Choroid plexus epithelial cell (primary cell): Measurements from ENCODE around the gene INSR.

ENCODE experiments used
- DNase-seq: peaks from one replicate; pipeline ENCODE4 v3.0.0-alpha.2; 2010; ENCODE audit warnings: low read depth
- H3K4me3 ChIP-seq: 2 replicates; pipeline ENCODE4 v1.5.1; 2011; ENCODE audit warnings: low read depth, mild to moderate bottlenecking, control low read depth, low read length, moderate library complexity
- TF ChIP-seq, protein P1 (sequence below): conservative IDR thresholded peaks from 2 replicates; pipeline ENCODE4 v1.5.1; 2011; ENCODE audit warnings: low read depth, mild to moderate bottlenecking, control low read depth, inconsistent platforms, low read length, moderate library complexity

The INSR gene

GRCh38 chr19:7333198-7334118 is 39.2 kb upstream of the INSR start:
- DNase-seq = no peak
- H3K4me3 ChIP-seq = no peak overlapping the region
- TF ChIP-seq, protein P1, sequence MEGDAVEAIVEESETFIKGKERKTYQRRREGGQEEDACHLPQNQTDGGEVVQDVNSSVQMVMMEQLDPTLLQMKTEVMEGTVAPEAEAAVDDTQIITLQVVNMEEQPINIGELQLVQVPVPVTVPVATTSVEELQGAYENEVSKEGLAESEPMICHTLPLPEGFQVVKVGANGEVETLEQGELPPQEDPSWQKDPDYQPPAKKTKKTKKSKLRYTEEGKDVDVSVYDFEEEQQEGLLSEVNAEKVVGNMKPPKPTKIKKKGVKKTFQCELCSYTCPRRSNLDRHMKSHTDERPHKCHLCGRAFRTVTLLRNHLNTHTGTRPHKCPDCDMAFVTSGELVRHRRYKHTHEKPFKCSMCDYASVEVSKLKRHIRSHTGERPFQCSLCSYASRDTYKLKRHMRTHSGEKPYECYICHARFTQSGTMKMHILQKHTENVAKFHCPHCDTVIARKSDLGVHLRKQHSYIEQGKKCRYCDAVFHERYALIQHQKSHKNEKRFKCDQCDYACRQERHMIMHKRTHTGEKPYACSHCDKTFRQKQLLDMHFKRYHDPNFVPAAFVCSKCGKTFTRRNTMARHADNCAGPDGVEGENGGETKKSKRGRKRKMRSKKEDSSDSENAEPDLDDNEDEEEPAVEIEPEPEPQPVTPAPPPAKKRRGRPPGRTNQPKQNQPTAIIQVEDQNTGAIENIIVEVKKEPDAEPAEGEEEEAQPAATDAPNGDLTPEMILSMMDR = no peak

GRCh38 chr19:7331446-7331845 is 37.2 kb upstream of the INSR start:
- no peak for DNase-seq
- no peak overlapping the region for H3K4me3 ChIP-seq
- TF ChIP-seq, protein P1 = no peak

DNA sequence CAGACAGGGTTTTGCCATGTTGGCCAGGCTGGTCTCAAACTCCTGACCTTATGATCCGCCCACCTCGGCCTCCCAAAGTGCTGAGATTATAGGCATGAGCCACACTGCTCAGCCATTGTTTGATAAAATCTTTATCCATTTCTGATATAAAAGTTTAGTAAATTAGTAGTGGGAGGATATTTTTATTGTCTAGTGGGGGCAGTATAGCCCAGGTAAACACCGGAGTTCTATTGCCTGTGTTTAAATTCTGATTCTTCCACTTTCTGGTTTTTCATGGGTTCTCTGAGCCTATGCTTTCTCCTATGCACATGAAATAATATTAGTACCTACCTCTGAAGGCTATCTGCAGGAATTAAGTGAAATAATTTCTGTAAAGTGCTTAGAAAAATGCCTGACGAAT is 34.4 kb upstream of the INSR start:
- DNase-seq = no peak
- H3K4me3 ChIP-seq = no peak overlapping the region
- TF ChIP-seq, protein P1 = no peak

DNA sequence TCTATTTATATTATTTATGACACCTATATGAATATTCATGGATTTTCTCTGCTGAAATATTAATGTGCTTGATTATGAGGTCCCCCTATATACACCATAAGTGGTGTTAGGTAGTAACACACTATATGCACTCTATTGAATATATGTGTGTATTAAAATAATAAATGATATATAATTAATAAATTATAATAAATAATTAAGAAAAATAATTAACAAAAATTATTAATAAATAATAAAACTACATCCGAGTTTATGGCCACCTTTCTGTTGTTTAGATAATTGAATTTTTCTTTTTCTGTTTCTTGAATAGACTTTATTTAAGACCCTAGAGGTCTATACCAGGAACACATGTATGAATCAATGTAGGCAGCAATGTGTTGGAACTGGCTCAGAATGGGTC is 33.6 kb upstream of the INSR start:
- TF ChIP-seq, protein P1 = no peak
- no peak overlapping the region for H3K4me3 ChIP-seq
- DNase-seq = no peak

GRCh38 chr19:7326105-7326877 is 32.1 kb upstream of the INSR start:
- TF ChIP-seq, protein P1 = peak; percentile 56
- DNase-seq = peak; percentile 51
- no peak overlapping the region for H3K4me3 ChIP-seq

- TF ChIP-seq, protein P1 = no peak
- H3K4me3 ChIP-seq = no peak overlapping the region
- no peak for DNase-seq
Observed at GRCh38 chr19:7318176-7318575, 24.0 kb upstream of the INSR start.
